ENCODE data around the gene PDE4D.

PDE4D gene

GRCh38 chr5:59525311-59525710 lies 368.2 kb downstream of the PDE4D start:
- no peaks in the 10 kb centered on the region for H3K27me3 ChIP-seq (ENCODE audit: insufficient read depth, poor library complexity, severe bottlenecking)
- H3K27ac ChIP-seq (replicated peaks) = no peak overlapping the region
- no peak for TF ChIP-seq REST (IDR thresholded peaks at IDR 0.05; ENCODE audit: insufficient replicate concordance, low read depth)
- no peak for DNase-seq (ENCODE audit: low read depth in 1 of 2, low spot score in 1 of 2)
- H3K4me3 ChIP-seq (replicated peaks; ENCODE audit: insufficient read depth, low read length) = no peak overlapping the region

GRCh38 chr5:59522201-59522831 lies 371.2 kb downstream of the PDE4D start:
- Histone ChIP-seq H3K27ac (replicated peaks) (no peak overlapping the region), H3K4me3 (replicated peaks; ENCODE audit: insufficient read depth, low read length) (no peak overlapping the region), H3K27me3 (ENCODE audit: insufficient read depth, poor library complexity, severe bottlenecking) (no peaks in the 10 kb centered on the region)
- TF ChIP-seq POLR2AphosphoS5 (IDR thresholded peaks at IDR 0.05; ENCODE audit: low read depth) (no peak), SPI1 (IDR thresholded peaks at IDR 0.05; ENCODE audit: borderline replicate concordance, low read depth) (no peak), CTCF (IDR thresholded peaks at IDR 0.05; ENCODE audit: insufficient read depth, low read length) (no peak), GABPA (IDR thresholded peaks at IDR 0.05; ENCODE audit: low read depth) (no peak), REST (IDR thresholded peaks at IDR 0.05; ENCODE audit: insufficient replicate concordance, low read depth) (no peak)
- no peak for DNase-seq (ENCODE audit: low read depth in 1 of 2, low spot score in 1 of 2)

GRCh38 chr5:59521476-59521875 lies 372.1 kb downstream of the PDE4D start:
- Histone ChIP-seq H3K4me3 (replicated peaks; ENCODE audit: insufficient read depth, low read length) (no peak overlapping the region), H3K27ac (replicated peaks) (no peak overlapping the region), H3K27me3 (ENCODE audit: insufficient read depth, poor library complexity, severe bottlenecking) (no peaks in the 10 kb centered on the region)
- peak in 1 of 2 experiments; percentile 9 for DNase-seq (ENCODE audit: low read depth in 1 of 2, low spot score in 1 of 2)
- TF ChIP-seq POLR2AphosphoS5 (IDR thresholded peaks at IDR 0.05; ENCODE audit: low read depth) = no peak
- no peak for TF ChIP-seq SPI1 (IDR thresholded peaks at IDR 0.05; ENCODE audit: borderline replicate concordance, low read depth)
- no peak for TF ChIP-seq REST (IDR thresholded peaks at IDR 0.05; ENCODE audit: insufficient replicate concordance, low read depth)
- TF ChIP-seq CTCF (IDR thresholded peaks at IDR 0.05; ENCODE audit: insufficient read depth, low read length) = no peak
- no peak for TF ChIP-seq GABPA (IDR thresholded peaks at IDR 0.05; ENCODE audit: low read depth)
